PC-3 (cell line): Measurements from ENCODE around the gene CACHD1. TPM values are rescaled to one million over a fixed set of nuclear protein-coding genes. Genes with fewer than 3 reads are reported as not detected.

Experiments
- ATAC-seq: fragments of 200-7000 bp; cut with Tn5 transposase; 2 replicates; pipeline ENCODE4 v1.9.1; 2020; ENCODE audit warnings: mild to moderate bottlenecking, moderate library complexity
- BruUV-seq: library from RNA; stranded (reverse); fragments of 400-500 nt; replicated peaks from 2 replicates; lab custom pipeline; 2021; lab: Mats Ljungman, UMichigan
- CTCF ChIA-PET: fragments of 300-600 bp; sonication (Branson Sonifier 250); formaldehyde crosslinking; loops from one replicate; lab custom pipeline; 2022; ENCODE audit warnings: antibody characterized with exemption; lab: Charles Lee
- POLR2A ChIA-PET: fragments of 300-600 bp; sonication (Branson Sonifier 250); formaldehyde crosslinking; loops from one replicate; lab custom pipeline; 2022; ENCODE audit warnings: antibody characterized with exemption; ENCODE audit not compliant: unreplicated experiment; lab: Charles Lee
- DNase-seq: peaks from one replicate; pipeline ENCODE4 v3.0.0-alpha.2; 2015
- H2AFZ ChIP-seq: fragments of 300-600 bp; sonication (generic); 2 replicates; pipeline ENCODE4 v1.6.0; 2016; ENCODE audit warnings: antibody characterized with exemption, low read length
- H3F3A ChIP-seq: fragments of 300-600 bp; sonication (generic); one replicate; pipeline ENCODE4 v1.6.0; 2017; ENCODE audit warnings: antibody characterized with exemption, low read length, control low read depth, mild to moderate bottlenecking; ENCODE audit not compliant: unreplicated experiment
- H3K27ac ChIP-seq: fragments of 300-600 bp; sonication (generic); 2 replicates; pipeline ENCODE4 v1.5.1; 2016; ENCODE audit warnings: mild to moderate bottlenecking, low read length
- H3K27me3 ChIP-seq: fragments of 300-600 bp; sonication (generic); 2 replicates; pipeline ENCODE4 v1.6.1; 2016; ENCODE audit warnings: low read length, mixed read lengths
- H3K36me3 ChIP-seq: fragments of 300-600 bp; sonication (generic); 2 replicates; pipeline ENCODE4 v1.6.1; 2016; ENCODE audit warnings: low read depth, mixed run types, low read length, mixed read lengths
- H3K4me1 ChIP-seq: fragments of 300-600 bp; sonication (generic); 2 replicates; pipeline ENCODE4 v1.5.1; 2016; ENCODE audit warnings: low read length; ENCODE audit not compliant: insufficient read depth
- H3K4me2 ChIP-seq: fragments of 300-600 bp; sonication (generic); 2 replicates; pipeline ENCODE4 v1.6.0; 2016; ENCODE audit warnings: low read length
- H3K4me3 ChIP-seq: fragments of 300-600 bp; sonication (generic); 2 replicates; pipeline ENCODE4 v1.5.1; 2016; ENCODE audit warnings: mild to moderate bottlenecking, low read length, mixed read lengths
- H3K79me2 ChIP-seq: fragments of 300-600 bp; sonication (generic); 2 replicates; pipeline ENCODE4 v1.6.1; 2017; ENCODE audit warnings: low read length, mixed read lengths
- H3K9ac ChIP-seq: fragments of 300-600 bp; sonication (generic); 2 replicates; pipeline ENCODE4 v1.6.0; 2016; ENCODE audit warnings: mild to moderate bottlenecking, low read length
- H3K9me2 ChIP-seq: fragments of 300-600 bp; sonication (generic); replicated peaks from 2 replicates; pipeline ENCODE4 v1.6.1; 2016; ENCODE audit warnings: mixed run types, low read length, mixed read lengths
- H3K9me3 ChIP-seq: fragments of 300-600 bp; sonication (generic); 2 replicates; pipeline ENCODE4 v1.6.1; 2016; ENCODE audit warnings: low read length, mixed read lengths
- H4K20me1 ChIP-seq: fragments of 300-600 bp; sonication (generic); 2 replicates; pipeline ENCODE4 v1.6.1; 2016; ENCODE audit warnings: low read length, mixed read lengths
- CTCF ChIP-seq: fragments of 300-600 bp; sonication (generic); conservative IDR thresholded peaks from 2 replicates; pipeline ENCODE4 v1.5.1; 2017; ENCODE audit warnings: antibody characterized with exemption, low read depth, mild to moderate bottlenecking, low read length
- EZH2 ChIP-seq: fragments of 300-600 bp; sonication (generic); IDR thresholded peaks from one replicate; pipeline ENCODE4 v1.6.1; 2017; ENCODE audit warnings: antibody characterized with exemption, mild to moderate bottlenecking, low read length; ENCODE audit not compliant: unreplicated experiment
- EZH2phosphoT487 ChIP-seq: fragments of 300-600 bp; sonication (generic); IDR thresholded peaks from 2 replicates; pipeline ENCODE4 v1.6.1; 2018; ENCODE audit warnings: mild to moderate bottlenecking, antibody characterized with exemption, low read length, borderline replicate concordance
- intact Hi-C: fragments of 100-400 bp; cut with micrococcal nuclease; formaldehyde crosslinking; loops from 2 replicates; pipeline ENCODE4 v1.9.0; 2023
- total RNA-seq: library from RNA; depleted of rRNA; stranded (reverse); fragments of >200 nt; gene quantifications from 2 replicates; pipeline ENCODE4 v1.2.3, GENCODE V29; 2014

Gene CACHD1
- total RNA-seq, 1 experiment from 2014 or later, result 6.6 TPM

- Histone ChIP-seq H3K27ac (no peak overlapping the region), H2AFZ (no peak overlapping the region), H3K79me2 (peaks cover 18% of the 10 kb centered on the region; the same call in 1 of the 2 replicates), H3K9ac (no peak overlapping the region), H3K4me1 (peaks cover 25% of the 10 kb centered on the region), H3K4me3 (no peak overlapping the region), H3K9me2 (no peaks in the 10 kb centered on the region), H3F3A (no peaks in the 10 kb centered on the region), H3K27me3 (no peaks in the 10 kb centered on the region), H3K4me2 (no peak overlapping the region), H3K9me3 (no peaks in the 10 kb centered on the region), H4K20me1 (no peaks in the 10 kb centered on the region; the same call in 1 of the 2 replicates), H3K36me3 (no peaks in the 10 kb centered on the region)
- ChIA-PET POLR2A (interaction anchor here (0.6 kb wide), 1 partner anchor 133 kb away, joined by 5 read pairs; no protein-coding TSS in a partner anchor), CTCF (no interaction called here)
- BruUV-seq, result no TSS peak
- no peak for ATAC-seq
- intact Hi-C loops, result loop anchor here (5.0 kb wide), 4 partner anchors 94 to 214 kb away; no protein-coding TSS in a partner anchor
- no peak for DNase-seq
- no peak for TF ChIP-seq CTCF
These were observed 11.3 kb downstream of the CACHD1 start for GRCh38 chr1:64480999-64481772.

- Histone ChIP-seq H3K4me1 (peaks cover 16% of the 10 kb centered on the region), H2AFZ (no peak overlapping the region), H4K20me1 (no peaks in the 10 kb centered on the region), H3K9me3 (no peaks in the 10 kb centered on the region), H3K27me3 (no peaks in the 10 kb centered on the region), H3K27ac (no peak overlapping the region), H3K36me3 (no peaks in the 10 kb centered on the region), H3K9me2 (no peaks in the 10 kb centered on the region), H3K4me3 (no peak overlapping the region), H3K4me2 (no peak overlapping the region), H3K79me2 (peaks cover 12% of the 10 kb centered on the region; the same call in 1 of the 2 replicates), H3K9ac (no peak overlapping the region), H3F3A (no peaks in the 10 kb centered on the region)
- intact Hi-C loops, result loop anchor here (5.0 kb wide), 4 partner anchors 95 to 215 kb away; no protein-coding TSS in a partner anchor
- DNase-seq (no peak), ATAC-seq (no peak)
- no TSS peak for BruUV-seq
- no peak for TF ChIP-seq CTCF
- TF ChIP-seq EZH2phosphoT487, result no peak
- CTCF ChIA-PET, result no interaction called here
- POLR2A ChIA-PET, result no interaction called here
These were observed 12.2 kb downstream of the CACHD1 start for GRCh38 chr1:64482128-64482527.

- H3K9me2 ChIP-seq, result no peaks in the 10 kb centered on the region
- H2AFZ ChIP-seq, result no peak overlapping the region
- DNase-seq, result no peak
- ATAC-seq, result no peak
- peaks cover 15% of the 10 kb centered on the region for H3K4me1 ChIP-seq
- BruUV-seq, result no TSS peak
- ChIA-PET CTCF (no interaction called here), POLR2A (interaction anchor here (0.6 kb wide), 1 partner anchor 23 kb away, joined by 4 read pairs; no protein-coding TSS in a partner anchor)
- no peaks in the 10 kb centered on the region for H3K36me3 ChIP-seq
- H3K79me2 ChIP-seq, result peaks cover 14% of the 10 kb centered on the region; the same call in 1 of the 2 replicates
- no peak overlapping the region for H3K4me2 ChIP-seq
- TF ChIP-seq EZH2, result no peak
- no peaks in the 10 kb centered on the region for H3K9me3 ChIP-seq
- no peaks in the 10 kb centered on the region for H3K27me3 ChIP-seq
- H4K20me1 ChIP-seq, result no peaks in the 10 kb centered on the region
- H3K27ac ChIP-seq, result no peak overlapping the region
- no peak overlapping the region for H3K9ac ChIP-seq
- intact Hi-C loops, result loop anchor here (5.0 kb wide), 4 partner anchors 95 to 215 kb away; no protein-coding TSS in a partner anchor
- H3F3A ChIP-seq, result no peaks in the 10 kb centered on the region
- H3K4me3 ChIP-seq, result no peak overlapping the region
These were observed 12.8 kb downstream of the CACHD1 start for GRCh38 chr1:64482720-64483119.
